ENCODE data around the gene CFL2.
"Not testable (repeated sequence)": the region's sequence is repeated elsewhere in the genome, so short reads cannot be mapped to it uniquely, and the experiment has no call there.

CFL2 gene

DNA sequence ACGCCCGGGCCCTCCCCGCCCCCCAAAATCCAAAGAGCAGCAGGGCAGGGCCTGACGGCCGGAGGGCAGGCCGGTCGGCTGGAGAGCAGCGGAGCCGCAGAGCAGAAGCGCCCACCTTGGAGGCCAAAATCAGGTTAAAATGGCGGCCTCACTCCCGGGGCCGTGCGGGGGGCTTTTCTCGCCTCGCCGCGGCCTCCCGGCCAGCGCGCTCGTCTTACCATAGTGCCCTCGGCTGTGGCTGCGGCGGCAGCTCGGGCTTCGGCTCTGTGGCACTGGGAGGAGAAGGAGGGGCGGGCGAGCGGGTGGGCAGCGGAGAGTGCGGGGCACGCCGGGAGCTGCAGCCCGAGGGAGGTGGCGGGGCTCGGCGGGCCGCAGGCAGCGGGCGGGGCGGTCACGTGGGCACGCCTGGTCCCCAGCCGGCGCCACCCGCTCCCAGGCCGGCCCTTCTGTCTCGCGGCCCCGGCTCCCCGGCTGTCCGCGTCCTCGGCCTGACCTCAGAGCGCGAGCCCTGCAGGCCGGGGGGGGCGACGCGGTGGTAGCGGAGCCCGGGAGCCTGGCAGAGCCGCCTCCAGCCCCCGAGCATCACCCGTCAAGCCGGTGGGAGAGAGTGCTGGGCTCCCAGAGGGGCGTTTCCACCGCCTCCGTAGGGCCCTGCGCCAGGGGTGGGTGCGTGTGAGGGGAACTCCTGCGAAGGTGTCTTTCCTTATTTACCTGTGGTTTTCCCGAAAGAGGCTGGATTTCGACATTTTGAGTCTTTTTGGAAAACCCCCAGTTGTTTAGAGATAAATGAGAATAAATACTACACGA is at the start of gene CFL2:
TSS of gene CFL2 (minus strand) at position 274 of the 807 bp plus-strand sequence. CDS start at position 221, 53 bp downstream.
- H3K9me3 Mint-ChIP-seq = no peaks in the 10 kb centered on the region
- intact Hi-C loops (cut with micrococcal nuclease) = loop anchor here (5.0 kb wide), 1 partner anchor 87 kb away; no protein-coding TSS in a partner anchor
- peaks cover 6% of the 10 kb centered on the region for H3K27me3 Mint-ChIP-seq
- H3K27ac Mint-ChIP-seq = peak within 1 kb of the TSS; percentile 88
- peaks cover 14% of the 10 kb centered on the region for H3K36me3 Mint-ChIP-seq (ENCODE audit: low read depth)
- H3K4me1 Mint-ChIP-seq (ENCODE audit: low read depth) = peaks cover 7% of the 10 kb centered on the region
- H3K4me3 Mint-ChIP-seq = peak within 1 kb of the TSS; percentile 80

GRCh38 chr14:34755215-34755614 is 40.8 kb upstream of the CFL2 start:
- H3K4me3 Mint-ChIP-seq = no peak overlapping the region
- H3K36me3 Mint-ChIP-seq (ENCODE audit: low read depth) = peaks cover 92% of the 10 kb centered on the region
- no peaks in the 10 kb centered on the region for H3K9me3 Mint-ChIP-seq
- no peaks in the 10 kb centered on the region for H3K4me1 Mint-ChIP-seq (ENCODE audit: low read depth)
- H3K27ac Mint-ChIP-seq = no peak overlapping the region
- H3K27me3 Mint-ChIP-seq = no peaks in the 10 kb centered on the region
- intact Hi-C loops (cut with micrococcal nuclease) = no loop called here

DNA sequence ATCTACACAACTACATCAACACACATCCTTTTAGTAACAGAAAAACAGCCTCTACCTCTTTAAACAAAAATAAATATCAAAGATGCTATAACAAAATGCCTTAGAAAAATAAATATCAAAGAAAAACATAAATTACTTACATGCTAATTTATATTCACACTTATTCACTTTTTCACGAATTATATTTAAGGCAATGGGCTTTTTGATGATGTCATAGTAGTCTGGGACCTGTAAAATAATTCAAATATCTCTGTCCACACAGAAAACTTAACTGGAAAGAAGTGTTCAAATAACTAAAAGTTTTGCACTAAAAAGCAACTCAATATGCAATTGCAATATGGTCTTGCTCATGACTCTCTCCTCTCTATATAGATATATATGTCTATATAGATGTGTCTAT is 40.3 kb upstream of the CFL2 start:
- Mint-ChIP-seq H3K4me3 (no peak overlapping the region), H3K4me1 (ENCODE audit: low read depth) (no peaks in the 10 kb centered on the region), H3K27me3 (no peaks in the 10 kb centered on the region), H3K9me3 (no peaks in the 10 kb centered on the region), H3K27ac (no peak overlapping the region), H3K36me3 (ENCODE audit: low read depth) (peaks cover 89% of the 10 kb centered on the region)
- intact Hi-C loops (cut with micrococcal nuclease) = no loop called here

DNA sequence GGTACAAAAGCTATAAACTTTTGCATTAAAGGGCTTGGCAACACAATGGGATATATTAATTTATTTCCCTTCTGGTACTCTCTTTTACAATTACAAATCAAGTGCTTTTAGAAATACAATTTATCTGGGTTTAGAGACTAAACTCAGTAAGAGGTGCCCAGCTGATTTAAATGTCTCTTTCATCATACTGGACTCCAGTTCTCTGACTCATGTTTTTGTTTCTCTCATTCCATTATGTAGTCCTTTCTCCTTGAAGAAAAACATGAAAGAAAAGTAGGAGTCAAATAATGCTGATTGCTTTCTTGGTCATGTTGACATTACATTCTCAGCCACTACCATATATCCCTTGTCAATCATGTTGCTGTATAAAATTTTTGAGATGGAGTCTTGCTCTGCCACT is 36.3 kb upstream of the CFL2 start:
- no peaks in the 10 kb centered on the region for H3K9me3 Mint-ChIP-seq
- intact Hi-C loops (cut with micrococcal nuclease) = no loop called here
- H3K36me3 Mint-ChIP-seq (ENCODE audit: low read depth) = peaks cover 49% of the 10 kb centered on the region
- H3K4me3 Mint-ChIP-seq = no peak overlapping the region
- H3K27ac Mint-ChIP-seq = no peak overlapping the region
- H3K27me3 Mint-ChIP-seq = no peaks in the 10 kb centered on the region
- H3K4me1 Mint-ChIP-seq (ENCODE audit: low read depth) = no peaks in the 10 kb centered on the region

GRCh38 chr14:34750233-34750632 is 35.8 kb upstream of the CFL2 start:
- intact Hi-C loops (cut with micrococcal nuclease) = no loop called here
- Mint-ChIP-seq H3K4me3 (no peak overlapping the region), H3K9me3 (no peaks in the 10 kb centered on the region), H3K27ac (no peak overlapping the region), H3K4me1 (ENCODE audit: low read depth) (no peaks in the 10 kb centered on the region), H3K36me3 (ENCODE audit: low read depth) (peaks cover 45% of the 10 kb centered on the region), H3K27me3 (no peaks in the 10 kb centered on the region)

GRCh38 chr14:34749408-34749807 is 35.0 kb upstream of the CFL2 start:
- Mint-ChIP-seq H3K4me3 (no peak overlapping the region), H3K36me3 (ENCODE audit: low read depth) (peaks cover 36% of the 10 kb centered on the region), H3K27me3 (no peaks in the 10 kb centered on the region), H3K27ac (no peak overlapping the region), H3K9me3 (no peaks in the 10 kb centered on the region), H3K4me1 (ENCODE audit: low read depth) (peaks cover 2% of the 10 kb centered on the region)
- intact Hi-C loops (cut with micrococcal nuclease) = no loop called here

- H3K27me3 Mint-ChIP-seq = no peaks in the 10 kb centered on the region
- H3K4me3 Mint-ChIP-seq = no peak overlapping the region
- H3K4me1 Mint-ChIP-seq (ENCODE audit: low read depth) = peaks cover 26% of the 10 kb centered on the region
- intact Hi-C loops (cut with micrococcal nuclease) = no loop called here
- no peaks in the 10 kb centered on the region for H3K36me3 Mint-ChIP-seq (ENCODE audit: low read depth)
- H3K27ac Mint-ChIP-seq = peak overlapping the region; percentile 56
- H3K9me3 Mint-ChIP-seq = no peaks in the 10 kb centered on the region
Observed at GRCh38 chr14:34742270-34743115, 28.1 kb upstream of the CFL2 start.

DNA sequence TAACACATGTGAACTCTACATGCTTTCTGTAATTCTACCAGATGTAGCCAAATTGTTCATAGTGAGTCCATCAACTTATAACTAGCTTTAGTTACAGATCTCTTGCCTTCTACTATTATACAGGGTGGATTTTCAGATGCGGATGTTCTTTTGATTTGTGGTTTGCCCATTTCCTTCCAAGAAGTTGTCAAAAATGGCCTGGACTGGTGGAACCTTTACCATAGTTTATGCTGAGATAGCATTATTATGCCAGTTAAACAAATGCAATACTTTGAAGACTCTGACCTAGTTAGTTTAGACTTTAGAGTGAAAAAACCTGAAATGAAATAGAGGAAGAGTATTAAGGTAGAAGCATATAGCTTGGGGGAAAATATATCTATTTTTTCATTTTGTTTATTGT is 27.4 kb upstream of the CFL2 start:
- Mint-ChIP-seq H3K27ac (peak overlapping the region; percentile 56), H3K27me3 (no peaks in the 10 kb centered on the region), H3K9me3 (no peaks in the 10 kb centered on the region), H3K4me1 (ENCODE audit: low read depth) (peaks cover 26% of the 10 kb centered on the region), H3K36me3 (ENCODE audit: low read depth) (no peaks in the 10 kb centered on the region), H3K4me3 (no peak overlapping the region)
- intact Hi-C loops (cut with micrococcal nuclease) = no loop called here

DNA sequence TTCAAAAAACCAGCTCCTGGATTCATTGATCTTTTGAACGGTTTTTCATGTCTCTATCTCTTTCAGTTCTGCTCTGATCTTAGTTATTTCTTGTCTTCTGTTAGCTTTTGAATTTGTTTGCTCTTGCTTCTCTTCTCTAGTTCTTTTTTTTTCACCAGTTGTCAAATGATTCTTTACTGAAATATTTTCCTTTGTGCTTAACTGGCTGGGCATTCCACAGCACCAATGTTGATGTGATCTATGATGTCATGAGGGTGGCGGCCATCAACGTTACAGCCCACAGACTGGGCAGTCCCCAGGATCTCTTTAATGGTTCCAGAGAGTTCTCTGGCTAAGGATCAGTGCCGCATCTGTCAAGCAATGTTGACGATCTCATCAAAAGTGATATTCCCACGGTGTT is 25.7 kb upstream of the CFL2 start:
- H3K27me3 Mint-ChIP-seq; H3K27ac Mint-ChIP-seq; H3K36me3 Mint-ChIP-seq (ENCODE audit: low read depth); intact Hi-C loops (cut with micrococcal nuclease); H3K9me3 Mint-ChIP-seq; H3K4me3 Mint-ChIP-seq: not testable (repeated sequence)
- H3K4me1 Mint-ChIP-seq (ENCODE audit: low read depth) = peaks cover 26% of the 10 kb centered on the region

GRCh38 chr14:34737079-34737478 is 22.7 kb upstream of the CFL2 start:
- H3K27ac Mint-ChIP-seq; intact Hi-C loops (cut with micrococcal nuclease); H3K4me1 Mint-ChIP-seq (ENCODE audit: low read depth); H3K36me3 Mint-ChIP-seq (ENCODE audit: low read depth); H3K9me3 Mint-ChIP-seq; H3K4me3 Mint-ChIP-seq; H3K27me3 Mint-ChIP-seq: not testable (repeated sequence)

DNA sequence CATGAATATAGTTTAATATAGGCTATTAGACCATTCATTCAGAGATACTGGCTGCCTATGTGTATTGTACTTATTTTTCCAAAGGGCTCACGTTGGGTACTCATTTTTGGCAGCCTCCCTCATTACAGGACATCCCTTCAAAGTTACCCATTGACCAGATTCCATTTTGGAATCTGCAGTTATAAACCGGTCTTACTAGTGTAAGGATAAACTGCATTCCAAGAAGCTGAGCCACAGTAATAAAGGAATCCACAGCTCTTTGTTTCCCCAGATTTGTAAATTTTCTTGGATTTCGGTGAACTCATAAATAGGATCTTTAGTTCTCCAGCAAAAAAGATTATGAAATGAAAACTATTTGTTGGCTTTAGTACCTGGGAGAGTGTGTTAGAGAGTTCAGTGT is 18.9 kb upstream of the CFL2 start:
- Mint-ChIP-seq H3K36me3 (ENCODE audit: low read depth) (no peaks in the 10 kb centered on the region), H3K4me1 (ENCODE audit: low read depth) (no peaks in the 10 kb centered on the region), H3K4me3 (no peak overlapping the region), H3K27ac (no peak overlapping the region), H3K27me3 (no peaks in the 10 kb centered on the region), H3K9me3 (no peaks in the 10 kb centered on the region)
- intact Hi-C loops (cut with micrococcal nuclease) = no loop called here

- intact Hi-C loops (cut with micrococcal nuclease) = no loop called here
- Mint-ChIP-seq H3K27me3 (no peaks in the 10 kb centered on the region), H3K27ac (no peak overlapping the region), H3K9me3 (no peaks in the 10 kb centered on the region), H3K4me3 (no peak overlapping the region), H3K4me1 (ENCODE audit: low read depth) (no peaks in the 10 kb centered on the region), H3K36me3 (ENCODE audit: low read depth) (no peaks in the 10 kb centered on the region)
Observed at GRCh38 chr14:34732802-34733201, 18.4 kb upstream of the CFL2 start.

GRCh38 chr14:34723867-34724266 is 9.5 kb upstream of the CFL2 start:
- no peaks in the 10 kb centered on the region for H3K27me3 Mint-ChIP-seq
- H3K36me3 Mint-ChIP-seq (ENCODE audit: low read depth) = no peaks in the 10 kb centered on the region
- H3K4me3 Mint-ChIP-seq = no peak overlapping the region
- no peak overlapping the region for H3K27ac Mint-ChIP-seq
- intact Hi-C loops (cut with micrococcal nuclease) = loop anchor here (2.0 kb wide), 1 partner anchor 51 kb away; no protein-coding TSS in a partner anchor
- H3K9me3 Mint-ChIP-seq = no peaks in the 10 kb centered on the region
- no peaks in the 10 kb centered on the region for H3K4me1 Mint-ChIP-seq (ENCODE audit: low read depth)
